HG03066 (cell line): ENCODE data around the gene FAM174A.

Source experiments
- ATAC-seq: cut with Tn5 transposase; IDR thresholded peaks from one replicate; pipeline ENCODE4 v1.9.1; 2021; ENCODE audit warnings: low read depth; ENCODE audit not compliant: unreplicated experiment

Gene FAM174A

DNA sequence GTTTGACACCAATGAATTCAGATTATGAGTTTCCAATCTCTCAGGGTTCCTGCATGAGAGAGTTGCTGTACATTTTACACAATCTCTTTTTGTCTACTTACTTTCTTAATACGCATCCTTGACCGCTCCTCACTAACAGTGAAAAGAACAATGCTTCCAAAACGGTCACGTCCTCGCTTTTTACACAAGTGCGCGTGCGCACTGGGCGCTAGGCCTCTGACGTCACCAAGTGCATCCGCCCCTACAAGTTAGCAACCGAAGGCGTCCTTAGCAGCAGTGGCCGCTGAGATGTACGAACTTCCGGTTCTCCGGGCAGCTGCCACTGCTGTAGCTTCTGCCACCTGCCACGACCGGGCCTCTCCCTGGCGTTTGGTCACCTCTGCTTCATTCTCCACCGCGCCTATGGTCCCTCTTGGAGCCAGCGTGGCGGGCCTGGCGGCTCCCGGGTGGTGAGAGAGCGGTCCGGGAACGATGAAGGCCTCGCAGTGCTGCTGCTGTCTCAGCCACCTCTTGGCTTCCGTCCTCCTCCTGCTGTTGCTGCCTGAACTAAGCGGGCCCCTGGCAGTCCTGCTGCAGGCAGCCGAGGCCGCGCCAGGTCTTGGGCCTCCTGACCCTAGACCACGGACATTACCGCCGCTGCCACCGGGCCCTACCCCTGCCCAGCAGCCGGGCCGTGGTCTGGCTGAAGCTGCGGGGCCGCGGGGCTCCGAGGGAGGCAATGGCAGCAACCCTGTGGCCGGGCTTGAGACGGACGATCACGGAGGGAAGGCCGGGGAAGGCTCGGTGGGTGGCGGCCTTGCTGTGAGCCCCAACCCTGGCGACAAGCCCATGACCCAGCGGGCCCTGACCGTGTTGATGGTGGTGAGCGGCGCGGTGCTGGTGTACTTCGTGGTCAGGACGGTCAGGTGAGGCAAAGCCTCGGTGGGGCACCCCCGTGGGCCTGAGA, at the start of gene FAM174A:
Gene FAM174A (plus strand): TSS at position 315 of the 946 bp plus-strand sequence. CDS start 157 bp downstream, at position 472.
- ATAC-seq, result peak; percentile 97

GRCh38 chr5:100493996-100494395, 41.2 kb upstream of the FAM174A start:
- ATAC-seq, result no peak

DNA sequence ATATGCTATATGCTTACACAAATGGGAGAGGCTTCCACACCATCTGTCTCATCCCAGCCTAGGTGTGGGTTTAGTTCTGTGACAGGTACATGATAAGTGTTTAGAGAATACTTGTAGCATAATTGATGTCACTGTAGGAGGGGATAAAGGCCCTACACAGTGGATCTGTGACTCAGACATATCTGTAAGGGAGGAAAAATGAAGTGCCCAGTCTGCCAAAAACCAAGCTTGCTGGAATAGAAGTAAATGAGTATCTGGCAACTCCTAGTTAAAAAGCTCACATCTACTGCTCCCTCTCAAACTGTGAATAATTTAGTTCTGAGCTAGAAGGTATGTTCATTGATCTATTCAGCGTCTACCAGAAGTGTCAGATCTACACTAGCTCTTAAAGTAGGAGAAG, 38.9 kb upstream of the FAM174A start:
- no peak for ATAC-seq

DNA sequence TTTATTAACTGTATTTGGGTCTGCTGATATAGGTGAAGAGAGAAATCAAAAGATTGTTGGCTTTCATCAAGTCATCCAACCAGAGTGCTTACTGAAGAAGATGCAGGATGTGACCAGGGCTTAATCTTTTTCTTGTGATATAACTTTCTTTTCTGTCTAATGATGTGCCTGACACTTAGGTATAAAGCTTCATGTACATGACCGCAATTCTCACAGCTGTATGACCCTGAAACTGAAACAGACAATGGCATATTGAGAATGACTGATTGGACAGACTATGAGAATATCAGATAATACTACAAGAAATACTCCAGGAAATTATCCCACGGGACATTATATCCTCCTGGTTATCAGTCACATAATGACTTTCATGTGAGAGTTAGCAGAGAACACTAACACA, 32.5 kb upstream of the FAM174A start:
- no peak for ATAC-seq

- no peak for ATAC-seq
These were observed 29.0 kb upstream of the FAM174A start for GRCh38 chr5:100505984-100506670.

DNA sequence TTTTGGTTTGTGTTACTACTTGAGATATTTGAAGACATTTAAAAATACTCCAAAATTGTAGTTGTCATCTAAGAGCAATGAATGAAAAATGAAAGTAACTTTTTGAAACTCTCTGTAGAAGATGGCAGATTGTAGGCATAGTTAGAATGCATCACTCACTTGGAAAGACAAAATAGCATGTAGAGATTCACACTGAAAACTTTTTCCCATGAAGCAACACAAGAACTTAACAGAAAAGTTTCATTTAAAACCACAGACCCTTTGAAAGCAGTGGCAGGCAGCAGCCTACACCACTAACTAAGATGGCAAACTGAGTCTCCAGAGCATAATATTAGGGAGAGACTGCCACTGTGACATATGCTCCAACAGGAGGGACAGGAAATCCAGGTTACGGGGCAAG, 18.9 kb upstream of the FAM174A start:
- ATAC-seq, result no peak

DNA sequence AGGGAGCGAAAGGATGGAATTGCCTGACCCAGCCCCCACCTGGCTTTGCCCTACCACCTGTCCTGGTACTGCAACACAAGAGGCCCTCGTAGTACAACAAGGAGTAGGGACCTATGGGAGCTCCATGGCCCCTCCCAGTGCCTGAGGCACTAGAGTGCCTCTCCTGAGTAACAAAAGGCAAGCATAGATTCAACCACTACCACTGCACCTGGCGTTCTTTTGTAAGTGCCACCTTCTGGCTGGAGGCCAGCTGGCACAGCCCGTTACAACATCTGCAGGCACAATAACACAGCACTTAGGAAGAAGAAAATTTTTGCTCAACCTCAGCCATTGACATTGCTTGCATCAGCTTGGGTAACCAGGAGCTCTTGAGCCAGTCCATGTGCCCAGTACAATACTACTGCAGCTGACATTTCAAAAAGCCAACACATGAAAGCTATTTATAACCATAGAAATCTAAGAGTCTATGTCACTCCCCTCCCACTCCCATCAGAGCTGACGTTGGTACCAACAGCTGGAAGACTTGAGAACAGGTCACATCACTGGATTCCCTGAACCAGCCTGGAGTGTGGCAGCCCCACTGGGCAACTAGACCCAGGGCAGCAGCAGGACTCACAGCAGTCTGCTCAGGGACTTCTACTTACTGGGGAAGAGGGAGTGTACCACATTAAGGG, 17.7 kb upstream of the FAM174A start:
- ATAC-seq, result no peak

DNA sequence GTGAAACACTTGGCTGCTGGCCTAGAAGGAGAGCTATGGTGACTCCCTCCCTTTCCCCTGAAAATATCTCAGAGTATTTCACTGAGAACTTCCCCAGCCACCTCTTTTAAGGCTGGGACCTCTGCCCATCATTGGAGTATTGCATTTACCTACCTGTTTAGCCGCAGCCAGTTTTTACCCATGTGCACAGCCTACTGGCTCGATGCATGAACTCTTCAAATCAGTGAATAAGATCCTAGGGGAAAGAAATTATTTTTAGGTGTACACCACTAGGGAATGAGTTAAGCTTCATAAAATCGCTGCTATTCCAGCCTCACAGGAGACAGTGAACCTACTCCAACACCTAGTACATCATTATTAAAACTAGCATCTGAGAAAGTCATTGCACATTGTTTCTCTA, 16.8 kb upstream of the FAM174A start:
- no peak for ATAC-seq

DNA sequence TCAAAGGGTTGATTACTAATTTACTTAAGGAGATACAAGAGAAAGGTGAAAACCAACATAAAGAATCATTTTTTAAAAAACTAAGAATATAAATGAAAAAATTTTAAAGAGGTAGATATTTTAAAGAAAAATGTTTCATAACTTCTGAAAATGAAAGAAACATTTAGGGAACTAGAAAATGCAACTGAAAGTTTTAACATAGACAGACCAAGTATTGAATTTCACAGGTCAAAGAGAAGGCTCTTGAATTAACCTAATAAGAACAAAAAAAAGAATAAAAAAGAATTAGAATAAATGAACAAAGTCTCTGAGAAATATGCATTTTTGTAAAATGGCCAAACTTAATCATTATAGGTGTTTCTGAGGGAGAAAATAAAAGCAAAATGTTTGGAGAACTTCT, 16.1 kb upstream of the FAM174A start:
- peak; percentile 72 for ATAC-seq

- ATAC-seq, result no peak
These were observed 14.8 kb upstream of the FAM174A start for GRCh38 chr5:100520348-100520747.

DNA sequence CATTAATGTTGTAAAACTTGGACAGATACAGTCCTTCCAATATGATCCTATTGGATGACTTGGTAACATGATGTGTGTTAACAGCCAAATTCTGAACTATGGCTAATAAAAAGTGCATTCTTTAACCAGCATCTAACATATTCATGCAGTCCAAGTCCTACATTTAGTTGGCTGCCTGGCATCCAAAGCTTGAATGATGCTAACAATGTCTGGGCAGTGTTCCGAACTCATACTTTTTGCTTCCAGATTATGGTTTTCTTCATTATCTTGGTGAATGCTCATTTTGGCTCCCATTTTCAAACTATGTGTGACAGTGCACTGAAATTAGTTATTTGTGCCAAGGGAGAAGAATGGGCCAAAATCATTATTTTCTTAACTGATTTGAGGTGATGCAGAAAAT, 2.8 kb downstream of the FAM174A start:
- no peak for ATAC-seq

DNA sequence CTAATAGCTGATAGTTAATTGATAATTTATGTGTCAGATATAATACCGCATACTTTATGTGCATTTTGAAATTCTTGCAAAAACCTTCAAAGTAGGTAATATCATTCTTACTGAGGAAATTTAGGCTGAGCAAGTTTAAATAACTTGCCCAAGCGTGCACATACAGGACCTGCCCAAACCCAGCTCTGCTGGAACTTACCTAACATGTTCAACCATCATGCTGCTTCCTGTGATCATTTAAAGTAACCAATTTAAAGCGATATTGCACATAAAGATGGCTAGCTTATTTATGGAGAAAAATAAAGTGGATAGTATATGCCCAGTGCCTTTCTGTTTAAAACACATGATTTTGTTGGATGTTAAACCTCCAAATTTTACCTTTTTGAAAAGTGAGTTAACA, 4.3 kb downstream of the FAM174A start:
- no peak for ATAC-seq

DNA sequence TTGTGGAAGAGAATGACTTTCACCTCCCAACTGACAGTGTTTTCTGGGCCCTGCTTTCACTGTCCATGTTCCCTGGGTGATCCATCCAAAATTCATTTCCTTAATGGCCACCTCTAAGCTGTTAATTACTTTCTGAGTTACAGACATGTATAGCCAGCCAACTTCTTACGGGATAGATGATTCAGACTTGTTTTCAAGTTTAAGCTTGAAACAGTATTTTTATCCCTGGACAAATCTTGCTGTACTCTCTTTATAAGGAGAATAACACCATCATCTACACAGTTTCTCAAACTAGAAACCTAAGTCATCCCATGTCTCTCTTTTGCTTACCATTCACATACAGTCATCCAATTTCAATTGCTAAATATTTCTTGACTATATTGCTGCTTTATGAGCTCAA, 6.9 kb downstream of the FAM174A start:
- ATAC-seq, result no peak

GRCh38 chr5:100546001-100546400, 10.8 kb downstream of the FAM174A start:
- no peak for ATAC-seq

DNA sequence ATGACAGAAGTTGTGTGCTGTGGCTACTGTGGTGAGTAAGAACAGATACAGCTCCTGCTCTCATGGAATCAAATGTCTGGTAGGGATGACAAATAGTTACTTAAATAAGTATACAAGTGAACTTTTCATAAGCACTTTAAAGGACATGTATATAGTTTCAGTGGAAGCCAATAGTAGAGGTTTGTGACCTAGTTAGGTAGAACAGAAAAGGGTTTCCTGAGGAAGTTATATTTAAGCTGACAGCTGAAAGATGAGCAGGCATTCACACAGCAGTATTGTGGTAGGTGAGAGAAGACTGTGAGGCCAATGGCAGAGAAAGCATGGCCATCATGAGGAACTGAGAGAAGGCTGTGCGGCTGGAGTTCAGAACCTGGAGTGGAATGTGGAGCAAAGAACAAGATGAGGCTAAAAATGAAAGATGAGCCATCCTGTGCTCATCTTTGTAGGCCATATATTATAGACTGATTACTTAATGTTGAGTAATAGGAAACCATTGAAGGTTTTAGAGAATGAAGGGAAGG, 15.4 kb downstream of the FAM174A start:
- ATAC-seq, result peak; percentile 96

DNA sequence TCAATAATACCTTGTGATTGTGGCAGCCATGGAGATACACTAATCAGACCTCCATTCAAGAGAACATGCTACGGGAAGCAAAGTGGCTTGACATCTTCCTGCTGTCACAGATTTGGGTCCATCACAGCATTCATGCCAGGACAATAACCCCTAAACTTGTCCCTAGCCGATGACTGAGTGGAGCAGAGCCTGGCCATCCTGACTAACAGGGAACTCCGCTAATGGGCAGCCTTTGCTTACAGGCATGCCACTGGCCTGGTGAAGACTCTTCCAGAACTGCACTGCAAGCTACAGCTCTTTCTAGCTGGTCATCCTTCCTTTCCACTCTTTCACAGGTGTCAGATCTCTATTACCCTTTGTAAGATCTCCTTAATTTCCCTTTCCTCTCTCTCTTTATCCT, 16.0 kb downstream of the FAM174A start:
- ATAC-seq, result no peak

DNA sequence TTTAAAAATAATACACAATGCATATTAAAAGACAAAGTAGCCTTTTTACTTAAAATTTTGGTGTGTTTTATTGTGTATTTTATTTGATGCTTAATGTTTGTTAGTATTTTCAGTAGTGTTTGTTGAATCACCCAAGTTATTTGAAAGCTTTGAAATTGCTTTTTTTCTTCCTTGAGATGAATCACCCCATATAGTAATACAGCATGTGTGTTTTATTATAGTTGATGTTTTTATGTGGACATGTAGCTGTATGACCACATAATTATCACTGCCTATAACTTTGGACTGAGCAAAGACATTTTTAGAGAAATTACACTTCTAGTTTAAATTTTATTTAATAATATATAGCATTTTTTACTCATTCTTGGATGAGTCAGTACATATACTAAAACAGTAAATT, 18.0 kb downstream of the FAM174A start:
- ATAC-seq, result no peak

GRCh38 chr5:100560860-100561259, 25.7 kb downstream of the FAM174A start:
- ATAC-seq, result no peak

GRCh38 chr5:100562821-100563220, 27.6 kb downstream of the FAM174A start:
- no peak for ATAC-seq

DNA sequence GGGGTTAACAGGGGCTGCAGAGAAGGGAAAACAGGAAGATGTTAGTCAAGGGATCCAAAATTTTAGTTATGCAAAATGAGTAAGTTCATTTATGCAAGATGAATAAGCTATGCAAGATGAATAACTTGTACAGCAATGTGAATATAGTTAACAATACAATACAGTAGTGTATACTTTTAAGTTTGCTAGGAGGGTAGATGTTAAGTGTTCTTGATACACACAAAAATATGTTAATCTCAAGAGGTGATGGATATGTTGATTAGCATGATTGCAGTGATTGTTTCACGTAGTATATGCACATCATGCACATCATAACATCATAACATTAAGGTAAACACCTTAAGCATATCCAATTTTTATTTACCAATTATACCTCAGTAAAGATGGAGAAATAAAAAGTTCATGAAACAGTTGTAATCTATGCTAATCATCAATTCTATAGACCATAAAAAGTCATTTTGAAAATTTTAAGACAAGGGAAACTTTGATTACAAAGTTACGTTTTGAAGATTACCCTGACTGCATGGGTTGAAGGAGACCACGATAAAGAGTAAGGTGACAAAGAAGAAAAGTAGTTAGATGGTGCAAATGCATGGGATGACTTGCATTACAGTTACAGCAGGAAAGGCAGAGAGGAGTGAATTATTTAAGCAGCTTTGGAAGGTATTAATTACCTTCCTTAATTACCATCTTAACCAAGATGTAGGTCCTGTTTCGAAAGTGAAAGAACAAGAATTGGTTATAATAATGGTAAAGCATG, 31.4 kb downstream of the FAM174A start:
- ATAC-seq, result no peak
